ENCODE data around the gene SMOC2.

DNA sequence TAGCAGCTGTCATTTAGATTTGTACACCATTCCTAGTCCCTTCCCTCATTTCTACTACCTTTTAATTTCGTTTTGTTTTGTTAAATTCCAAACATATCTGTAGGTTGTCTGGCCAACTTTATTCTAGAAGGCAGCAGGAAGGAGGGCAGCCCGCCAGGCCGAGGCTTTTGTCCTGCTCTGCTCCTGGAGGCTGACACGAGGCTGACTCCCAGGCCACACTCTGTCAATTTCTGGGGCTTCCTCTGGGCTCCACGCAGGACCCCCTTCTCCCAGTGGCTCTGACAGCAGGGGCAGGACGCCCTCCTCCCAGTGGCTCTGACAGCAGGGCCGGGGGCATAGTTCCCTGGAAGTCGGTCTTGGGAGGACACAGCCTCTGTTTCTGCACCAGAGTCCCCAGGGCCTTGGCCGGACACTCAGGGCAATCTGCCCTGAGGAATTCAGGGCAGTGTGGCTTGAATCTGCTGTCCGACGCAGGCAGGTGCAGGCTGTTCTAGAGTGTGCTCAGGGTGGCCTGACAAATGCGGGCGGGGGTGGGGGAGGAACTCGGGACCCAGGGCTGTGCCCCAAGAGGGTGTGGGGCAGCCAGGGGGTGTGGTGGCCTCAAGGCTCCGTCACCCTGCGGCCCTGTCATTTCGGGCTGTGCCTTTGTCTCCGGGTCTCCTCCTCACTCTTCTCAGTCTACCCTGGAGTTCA lies 11.8 kb downstream of the SMOC2 start:
- TF ChIP-seq POLR2A (IDR thresholded peaks at IDR 0.05; ENCODE audit: insufficient read depth in 1 of 2, low read depth in 2 of 2, low read length in 2 of 2): no peak
- no peak for TF ChIP-seq NAIF1 (CRISPR knock-in tag; IDR thresholded peaks at IDR 0.05; ENCODE audit: borderline replicate concordance)
- TF ChIP-seq PRDM4 (CRISPR knock-in tag; IDR thresholded peaks at IDR 0.05; ENCODE audit: borderline replicate concordance): no peak
- no peak for TF ChIP-seq NFRKB (IDR thresholded peaks at IDR 0.05)
- no peak for TF ChIP-seq YY1 (IDR thresholded peaks at IDR 0.05; ENCODE audit: insufficient read depth, insufficient replicate concordance, low read depth, low read length)
- no peak for TF ChIP-seq CTCF (CRISPR knock-in tag; IDR thresholded peaks at IDR 0.05)
- no peak for TF ChIP-seq FOXP1 (IDR thresholded peaks at IDR 0.05)
- no peak for TF ChIP-seq FOXP1 (CRISPR knock-in tag; IDR thresholded peaks at IDR 0.05)
- TF ChIP-seq TAF1 (CRISPR knock-in tag; IDR thresholded peaks at IDR 0.05): no peak
- TF ChIP-seq ARID4A (CRISPR knock-in tag; IDR thresholded peaks at IDR 0.05; ENCODE audit: borderline replicate concordance): no peak
- no peak for TF ChIP-seq ZNF143 (CRISPR knock-in tag; IDR thresholded peaks at IDR 0.05)
- no peak for TF ChIP-seq SIN3A (IDR thresholded peaks at IDR 0.05; ENCODE audit: borderline replicate concordance, low read depth, low read length)
- TF ChIP-seq SUZ12 (IDR thresholded peaks at IDR 0.05; ENCODE audit: low read depth, low read length): no peak
- TF ChIP-seq, protein P1, sequence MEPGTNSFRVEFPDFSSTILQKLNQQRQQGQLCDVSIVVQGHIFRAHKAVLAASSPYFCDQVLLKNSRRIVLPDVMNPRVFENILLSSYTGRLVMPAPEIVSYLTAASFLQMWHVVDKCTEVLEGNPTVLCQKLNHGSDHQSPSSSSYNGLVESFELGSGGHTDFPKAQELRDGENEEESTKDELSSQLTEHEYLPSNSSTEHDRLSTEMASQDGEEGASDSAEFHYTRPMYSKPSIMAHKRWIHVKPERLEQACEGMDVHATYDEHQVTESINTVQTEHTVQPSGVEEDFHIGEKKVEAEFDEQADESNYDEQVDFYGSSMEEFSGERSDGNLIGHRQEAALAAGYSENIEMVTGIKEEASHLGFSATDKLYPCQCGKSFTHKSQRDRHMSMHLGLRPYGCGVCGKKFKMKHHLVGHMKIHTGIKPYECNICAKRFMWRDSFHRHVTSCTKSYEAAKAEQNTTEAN (CRISPR knock-in tag; conservative IDR thresholded peaks at IDR 0.05): no peak
- TF ChIP-seq ONECUT2 (CRISPR knock-in tag; IDR thresholded peaks at IDR 0.05): no peak

Measured in HepG2 (cell line).